Cardiac fibroblast (primary cell): ENCODE data around the gene CFD.
"Not testable (repeated sequence)": the region's sequence is repeated elsewhere in the genome, so short reads cannot be mapped to it uniquely, and the experiment has no call there.

Source experiments
- DNase-seq, 2 donors: peaks; one replicate each; pipeline versions ENCODE4 v3.0.0 to v3.0.0-alpha.2; 2010; ENCODE audit warnings: low read depth in 2 of 2
- H3K4me3 ChIP-seq, 2 donors: replicated peaks in 1 of 2; 1 replicate in 1 of 2; 2 replicates in 1 of 2; pipeline ENCODE4 v1.5.1; 2011; ENCODE audit warnings: low read depth in 2 of 2, low read length in 2 of 2, mild to moderate bottlenecking in 2 of 2, moderate library complexity in 1 of 2
- TF ChIP-seq, protein P1 (sequence below): IDR thresholded peaks from one replicate; pipeline ENCODE4 v1.5.1; 2011; ENCODE audit warnings: low read depth, mild to moderate bottlenecking, low read length, inconsistent platforms

CFD gene

DNA sequence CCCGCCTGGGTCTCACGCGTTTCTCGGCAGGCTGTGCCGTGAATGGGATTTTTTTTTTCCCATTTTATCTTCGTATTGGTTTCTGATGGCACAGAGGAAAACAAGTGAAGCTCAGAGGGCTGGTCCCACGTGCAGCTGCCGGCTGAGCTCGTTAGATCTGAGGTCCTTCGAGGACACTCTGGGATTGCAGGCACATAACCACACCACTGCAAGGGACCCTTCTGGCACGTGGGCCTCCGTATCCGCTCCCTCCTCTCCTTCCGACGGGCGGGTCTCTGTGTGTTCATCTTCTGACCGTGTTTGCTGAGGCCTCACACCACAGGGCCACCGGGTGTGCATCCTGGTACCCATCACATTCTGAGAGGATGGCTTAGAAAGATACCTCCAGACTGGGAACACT is 16.6 kb downstream of the CFD start:
- no peak overlapping the region for H3K4me3 ChIP-seq
- no peak for DNase-seq
- TF ChIP-seq, protein P1, sequence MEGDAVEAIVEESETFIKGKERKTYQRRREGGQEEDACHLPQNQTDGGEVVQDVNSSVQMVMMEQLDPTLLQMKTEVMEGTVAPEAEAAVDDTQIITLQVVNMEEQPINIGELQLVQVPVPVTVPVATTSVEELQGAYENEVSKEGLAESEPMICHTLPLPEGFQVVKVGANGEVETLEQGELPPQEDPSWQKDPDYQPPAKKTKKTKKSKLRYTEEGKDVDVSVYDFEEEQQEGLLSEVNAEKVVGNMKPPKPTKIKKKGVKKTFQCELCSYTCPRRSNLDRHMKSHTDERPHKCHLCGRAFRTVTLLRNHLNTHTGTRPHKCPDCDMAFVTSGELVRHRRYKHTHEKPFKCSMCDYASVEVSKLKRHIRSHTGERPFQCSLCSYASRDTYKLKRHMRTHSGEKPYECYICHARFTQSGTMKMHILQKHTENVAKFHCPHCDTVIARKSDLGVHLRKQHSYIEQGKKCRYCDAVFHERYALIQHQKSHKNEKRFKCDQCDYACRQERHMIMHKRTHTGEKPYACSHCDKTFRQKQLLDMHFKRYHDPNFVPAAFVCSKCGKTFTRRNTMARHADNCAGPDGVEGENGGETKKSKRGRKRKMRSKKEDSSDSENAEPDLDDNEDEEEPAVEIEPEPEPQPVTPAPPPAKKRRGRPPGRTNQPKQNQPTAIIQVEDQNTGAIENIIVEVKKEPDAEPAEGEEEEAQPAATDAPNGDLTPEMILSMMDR = no peak

DNA sequence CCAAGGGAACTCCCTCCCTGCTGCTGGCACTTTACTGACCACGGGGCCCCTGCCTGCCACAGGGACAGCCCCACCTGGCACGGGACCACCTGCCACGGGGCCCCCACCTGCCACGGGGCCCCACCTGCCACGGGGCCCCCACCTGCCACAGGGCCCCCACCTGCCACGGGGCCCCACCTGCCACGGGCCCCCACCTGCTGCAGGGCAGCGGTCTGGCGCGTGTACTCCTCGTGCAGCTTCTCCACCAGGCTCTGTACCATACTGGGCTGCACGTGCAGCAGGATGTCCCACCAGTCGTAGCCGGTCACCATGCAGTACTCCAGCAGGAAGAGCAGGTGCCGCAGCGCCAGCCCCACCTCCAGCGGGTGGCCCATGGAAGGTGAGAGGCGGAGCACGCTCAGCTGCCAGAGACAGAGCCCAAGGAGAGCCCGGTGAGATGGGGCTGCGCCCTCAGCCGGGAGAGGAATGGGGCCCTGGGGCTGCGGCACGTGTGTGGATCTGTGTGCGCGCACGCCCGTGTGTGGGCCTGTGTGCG is 17.4 kb downstream of the CFD start:
- no peak overlapping the region for H3K4me3 ChIP-seq
- TF ChIP-seq, protein P1 = no peak
- no peak for DNase-seq

DNA sequence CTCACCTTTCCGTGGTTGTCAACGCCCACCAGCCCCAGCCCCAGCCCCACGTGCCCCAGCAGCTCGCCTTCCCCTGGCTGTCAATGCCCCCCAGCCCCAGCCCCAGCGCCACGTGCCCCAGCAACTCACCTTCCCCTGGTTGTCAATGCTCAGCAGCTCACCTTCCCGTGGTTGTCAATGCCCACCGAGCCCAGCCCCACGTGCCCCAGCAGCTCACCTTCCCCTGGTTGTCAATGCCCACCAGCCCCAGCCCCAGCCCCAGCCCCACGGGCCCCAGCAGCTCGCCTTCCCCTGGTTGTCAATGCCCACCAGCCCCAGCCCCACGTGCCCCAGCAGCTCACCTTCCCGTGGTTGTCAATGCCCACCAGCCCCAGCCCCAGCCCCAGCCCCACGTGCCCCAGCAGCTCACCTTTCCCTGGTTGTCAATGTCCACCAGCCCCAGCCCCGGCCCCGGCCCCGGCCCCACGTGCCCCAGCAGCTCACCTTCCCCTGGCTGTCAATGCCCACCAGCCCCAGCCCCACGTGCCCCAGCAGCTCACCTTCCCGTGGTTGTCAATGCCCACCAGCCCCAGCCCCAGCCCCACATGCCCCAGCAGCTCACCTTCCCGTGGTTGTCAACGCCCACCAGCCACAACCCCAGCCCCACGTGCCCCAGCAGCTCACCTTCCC is 18.7 kb downstream of the CFD start:
- not testable (repeated sequence) for DNase-seq, H3K4me3 ChIP-seq

DNA sequence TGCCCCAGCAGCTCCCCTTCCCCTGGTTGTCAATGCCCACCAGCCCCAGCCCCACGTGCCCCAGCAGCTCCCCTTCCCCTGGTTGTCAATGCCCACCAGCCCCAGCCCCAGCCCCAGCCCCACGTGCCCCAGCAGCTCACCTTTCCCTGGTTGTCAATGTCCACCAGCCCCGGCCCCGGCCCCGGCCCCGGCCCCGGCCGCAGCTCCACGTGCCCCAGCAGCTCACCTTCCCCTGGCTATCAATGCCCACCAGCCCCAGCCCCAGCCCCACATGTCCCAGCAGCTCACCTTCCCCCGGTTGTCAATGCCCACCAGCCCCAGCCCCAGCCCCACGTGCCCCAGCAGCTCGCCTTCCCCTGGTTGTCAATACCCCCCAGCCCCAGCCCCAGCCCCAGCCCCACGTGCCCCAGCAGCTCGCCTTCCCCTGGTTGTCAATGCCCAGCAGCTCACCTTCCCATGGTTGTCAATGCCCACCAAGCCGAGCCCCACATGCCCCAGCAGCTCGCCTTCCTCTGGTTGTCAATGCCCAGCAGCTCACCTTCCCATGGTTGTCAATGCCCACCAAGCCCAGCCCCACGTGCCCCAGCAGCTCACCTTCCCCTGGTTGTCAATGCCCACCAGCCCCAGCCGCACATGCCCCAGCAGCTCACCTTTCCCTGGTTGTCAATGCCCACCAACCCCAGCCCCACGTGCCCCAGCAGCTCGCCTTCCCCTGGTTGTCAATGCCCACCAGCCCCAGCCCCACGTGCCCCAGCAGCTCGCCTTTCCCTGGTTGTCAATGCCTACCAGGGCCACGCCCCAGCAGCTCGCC is 19.5 kb downstream of the CFD start:
- not testable (repeated sequence) for DNase-seq, H3K4me3 ChIP-seq

DNA sequence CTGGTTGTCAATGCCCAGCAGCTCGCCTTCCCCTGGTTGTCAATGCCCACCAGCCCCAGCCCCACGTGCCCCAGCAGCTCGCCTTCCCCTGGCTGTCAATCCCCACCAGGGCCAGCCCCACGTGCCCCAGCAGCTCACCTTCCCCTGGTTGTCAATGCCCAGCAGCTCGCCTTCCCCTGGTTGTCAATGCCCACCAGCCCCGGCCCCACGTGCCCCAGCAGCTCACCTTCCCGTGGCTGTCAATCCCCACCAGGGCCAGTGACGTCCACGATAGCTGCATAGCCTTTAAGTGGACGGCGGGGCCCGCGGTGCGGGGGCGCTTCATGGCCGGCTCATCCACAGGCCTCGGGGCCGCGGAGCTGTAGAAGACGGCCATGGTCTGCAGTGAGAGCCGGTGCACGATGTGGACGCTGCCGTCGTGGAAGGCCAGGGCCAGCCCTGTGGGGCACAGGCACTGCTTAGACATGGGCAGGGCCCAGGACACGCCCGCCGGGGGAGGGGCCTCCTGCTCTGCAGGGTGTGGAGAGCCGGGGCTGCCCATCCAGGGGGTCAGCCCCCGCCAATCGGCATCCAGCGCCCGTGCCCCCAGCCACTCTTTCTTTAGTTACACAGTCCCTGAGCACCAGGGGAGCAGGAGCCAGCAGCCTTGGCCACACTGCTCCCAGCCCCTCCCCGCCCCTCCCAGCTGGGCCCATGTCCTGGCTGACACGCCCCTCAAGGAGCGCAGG is 20.4 kb downstream of the CFD start:
- no peak overlapping the region for H3K4me3 ChIP-seq
- DNase-seq = no peak
- TF ChIP-seq, protein P1 = no peak

DNA sequence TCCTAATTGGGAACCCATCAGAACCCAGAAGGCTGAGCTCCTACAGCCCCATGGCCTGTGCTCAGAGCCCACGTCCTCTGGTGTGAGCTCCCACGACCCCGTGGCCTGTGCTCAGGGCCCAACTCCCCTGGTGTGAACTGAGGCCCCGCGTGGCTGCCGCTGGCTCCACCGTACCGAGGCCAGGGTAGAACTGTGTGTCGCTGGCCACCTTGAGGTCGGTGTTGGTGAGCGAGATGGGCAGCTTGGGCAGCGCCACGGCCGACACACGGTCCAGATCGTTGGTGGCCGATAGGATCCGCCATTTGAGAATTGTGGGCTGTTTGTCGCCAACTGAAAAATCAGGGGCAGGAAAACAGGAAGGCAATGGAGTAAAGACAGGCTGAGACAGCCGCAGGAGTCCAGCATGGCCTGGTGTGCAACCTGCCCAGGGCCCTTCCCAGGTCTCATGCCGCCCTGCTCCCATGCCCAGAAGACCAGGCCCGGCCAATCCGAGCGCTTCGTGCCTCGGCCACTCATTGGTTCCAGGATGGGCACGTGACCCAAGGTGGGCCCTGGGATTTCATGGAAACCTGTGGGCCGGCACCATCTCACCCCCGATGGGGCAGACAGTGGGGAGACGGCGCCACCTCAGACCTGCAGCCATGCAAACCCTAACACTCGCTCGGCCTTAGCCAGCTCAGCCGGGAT is 22.1 kb downstream of the CFD start:
- TF ChIP-seq, protein P1 = no peak
- no peak overlapping the region for H3K4me3 ChIP-seq
- DNase-seq = no peak

DNA sequence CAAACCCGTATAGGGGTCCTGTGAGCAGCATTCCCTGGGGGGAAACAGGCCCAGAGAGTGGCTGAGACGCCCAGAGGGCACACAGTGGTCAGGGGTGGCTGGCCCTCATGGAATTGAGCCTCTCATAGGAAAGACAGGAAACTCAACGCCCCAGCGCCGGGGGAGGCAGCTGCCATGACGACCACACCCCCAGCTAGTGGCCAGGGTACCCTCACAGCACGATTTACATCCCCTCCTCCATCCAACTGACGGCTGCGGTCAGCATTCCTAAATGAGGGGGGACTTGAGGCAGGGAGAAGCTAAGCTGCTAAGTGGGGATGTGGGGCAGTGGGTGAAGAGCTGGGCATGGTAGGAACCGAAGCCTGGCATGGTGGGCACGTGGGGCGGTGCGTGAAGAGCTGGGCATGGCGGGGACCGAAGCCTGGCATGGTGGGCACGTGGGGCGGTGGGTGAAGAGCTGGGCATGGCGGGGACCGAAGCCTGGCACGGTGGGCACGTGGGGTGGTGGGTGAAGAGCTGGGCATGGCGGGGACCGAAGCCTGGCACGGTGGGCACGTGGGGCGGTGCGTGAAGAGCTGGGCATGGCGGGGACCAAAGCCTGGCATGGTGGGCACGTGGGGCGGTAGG is 23.5 kb downstream of the CFD start:
- no peak for DNase-seq
- TF ChIP-seq, protein P1 = no peak
- no peak overlapping the region for H3K4me3 ChIP-seq
